Vagina (tissue), 2 donors: ENCODE data around the gene SPTBN4. TPM values are rescaled to one million over a fixed set of nuclear protein-coding genes. Genes with fewer than 3 reads are reported as not detected.

ENCODE experiments used
- DNase-seq, 2 donors: peaks; one replicate each; pipeline ENCODE4 v3.0.0-alpha.2; 2017; ENCODE audit errors: extremely low spot score in 2 of 2
- H3K27ac ChIP-seq: fragments of 200-600 bp; sonication (generic); one replicate; pipeline ENCODE4 v1.5.1; 2019
- H3K27me3 ChIP-seq: fragments of 200-600 bp; sonication (generic); one replicate; pipeline ENCODE4 v1.5.1; 2019
- H3K36me3 ChIP-seq, 2 donors: fragments of 200-600 bp; sonication (generic); one replicate each; pipeline ENCODE4 v1.5.1; 2017 to 2019
- H3K4me1 ChIP-seq: fragments of 200-600 bp; sonication (generic); one replicate; pipeline ENCODE4 v1.5.1; 2019
- H3K4me3 ChIP-seq, 2 donors: fragments of 200-600 bp; sonication (generic); 1 replicate in 1 of 2; 2 replicates in 1 of 2; pipeline ENCODE4 v1.5.1; 2016 to 2019
- H3K9me3 ChIP-seq: fragments of 200-600 bp; sonication (generic); one replicate; pipeline ENCODE4 v1.5.1; 2019
- CTCF ChIP-seq, 3 experiments: fragments of 450-650 bp in 2 of 3; fragments of 200-600 bp in 1 of 3; sonication (generic) in 1 of 3; IDR thresholded peaks; one replicate each; pipeline ENCODE4 v1.5.1; 2017 to 2019; ENCODE audit warnings: antibody characterized with exemption in 3 of 3, mild to moderate bottlenecking in 2 of 3, moderate library complexity in 2 of 3
- POLR2A ChIP-seq, 2 donors: fragments of 450-650 bp; IDR thresholded peaks; one replicate each; pipeline ENCODE4 v1.6.1; 2017; ENCODE audit warnings: antibody characterized with exemption in 2 of 2, mild to moderate bottlenecking in 2 of 2, moderate library complexity in 2 of 2
- POLR2AphosphoS5 ChIP-seq, 2 donors: sonication (generic); formaldehyde crosslinking; IDR thresholded peaks; one replicate each; pipeline ENCODE4 v1.9.0; 2017; ENCODE audit warnings: antibody characterized with exemption in 2 of 2, mild to moderate bottlenecking in 2 of 2, low read depth in 1 of 2; ENCODE audit not compliant: insufficient read depth in 1 of 2
- intact Hi-C: fragments of 100-400 bp; cut with DNase I; formaldehyde crosslinking; loops from one replicate; pipeline ENCODE4 v1.15.1; 2023
- total RNA-seq: library from RNA; depleted of rRNA; stranded (reverse); fragments of >200 nt; gene quantifications from one replicate; pipeline ENCODE4 v1.2.3, GENCODE V29; 2016

Gene SPTBN4
- total RNA-seq, 1 donor from 2014 or later: 1.7 TPM

GRCh38 chr19:40507892-40508291 is 41.1 kb downstream of the SPTBN4 start:
- H3K4me1 ChIP-seq: no peaks in the 10 kb centered on the region
- no peak overlapping the region for H3K4me3 ChIP-seq
- no peaks in the 10 kb centered on the region for H3K9me3 ChIP-seq
- intact Hi-C loops: no loop called here
- H3K36me3 ChIP-seq: no peaks in the 10 kb centered on the region
- H3K27me3 ChIP-seq: peaks cover under 1% of the 10 kb centered on the region
- TF ChIP-seq POLR2A (IDR thresholded peaks at IDR 0.05) (no peak), CTCF (IDR thresholded peaks at IDR 0.05) (no peak), POLR2AphosphoS5 (IDR thresholded peaks at IDR 0.05; ENCODE audit: insufficient read depth in 1 of 2, low read depth in 1 of 2) (no peak)
- H3K27ac ChIP-seq: no peak overlapping the region
- DNase-seq: no peak

- Histone ChIP-seq H3K9me3 (no peaks in the 10 kb centered on the region), H3K36me3 (no peaks in the 10 kb centered on the region), H3K4me3 (no peak overlapping the region), H3K27ac (no peak overlapping the region), H3K4me1 (no peaks in the 10 kb centered on the region), H3K27me3 (peaks cover 3% of the 10 kb centered on the region)
- DNase-seq: no peak
- TF ChIP-seq POLR2A (IDR thresholded peaks at IDR 0.05): no peak
- no peak for TF ChIP-seq POLR2AphosphoS5 (IDR thresholded peaks at IDR 0.05; ENCODE audit: insufficient read depth in 1 of 2, low read depth in 1 of 2)
- no peak for TF ChIP-seq CTCF (IDR thresholded peaks at IDR 0.05)
- intact Hi-C loops: no loop called here
Observed at GRCh38 chr19:40508739-40509260, 42.0 kb downstream of the SPTBN4 start.

GRCh38 chr19:40510526-40511115 is 43.8 kb downstream of the SPTBN4 start:
- no peak for TF ChIP-seq CTCF (IDR thresholded peaks at IDR 0.05)
- no peaks in the 10 kb centered on the region for H3K4me1 ChIP-seq
- DNase-seq: no peak
- no peak overlapping the region for H3K4me3 ChIP-seq
- no peak overlapping the region for H3K27ac ChIP-seq
- no peaks in the 10 kb centered on the region for H3K9me3 ChIP-seq
- intact Hi-C loops: no loop called here
- peaks cover 10% of the 10 kb centered on the region for H3K27me3 ChIP-seq
- H3K36me3 ChIP-seq: no peaks in the 10 kb centered on the region

GRCh38 chr19:40511487-40511886 is 44.7 kb downstream of the SPTBN4 start:
- no peaks in the 10 kb centered on the region for H3K4me1 ChIP-seq
- H3K27ac ChIP-seq: no peak overlapping the region
- H3K27me3 ChIP-seq: peaks cover 10% of the 10 kb centered on the region
- intact Hi-C loops: no loop called here
- H3K9me3 ChIP-seq: no peaks in the 10 kb centered on the region
- DNase-seq: no peak
- no peak for TF ChIP-seq POLR2A (IDR thresholded peaks at IDR 0.05)
- no peaks in the 10 kb centered on the region for H3K36me3 ChIP-seq
- H3K4me3 ChIP-seq: no peak overlapping the region

- no peak for DNase-seq
- TF ChIP-seq CTCF (IDR thresholded peaks at IDR 0.05) (no peak), POLR2AphosphoS5 (IDR thresholded peaks at IDR 0.05; ENCODE audit: insufficient read depth in 1 of 2, low read depth in 1 of 2) (no peak), POLR2A (IDR thresholded peaks at IDR 0.05) (no peak)
- no peaks in the 10 kb centered on the region for H3K4me1 ChIP-seq
- intact Hi-C loops: no loop called here
- H3K27ac ChIP-seq: no peak overlapping the region
- H3K9me3 ChIP-seq: no peaks in the 10 kb centered on the region
- peak overlapping the region in 1 of 2 donors; percentile 26 for H3K4me3 ChIP-seq
- H3K27me3 ChIP-seq: peaks cover 10% of the 10 kb centered on the region
- H3K36me3 ChIP-seq: no peaks in the 10 kb centered on the region
Observed at GRCh38 chr19:40512110-40512472, 45.3 kb downstream of the SPTBN4 start.
